ENCODE data around the gene PRR19.

The PRR19 gene

DNA sequence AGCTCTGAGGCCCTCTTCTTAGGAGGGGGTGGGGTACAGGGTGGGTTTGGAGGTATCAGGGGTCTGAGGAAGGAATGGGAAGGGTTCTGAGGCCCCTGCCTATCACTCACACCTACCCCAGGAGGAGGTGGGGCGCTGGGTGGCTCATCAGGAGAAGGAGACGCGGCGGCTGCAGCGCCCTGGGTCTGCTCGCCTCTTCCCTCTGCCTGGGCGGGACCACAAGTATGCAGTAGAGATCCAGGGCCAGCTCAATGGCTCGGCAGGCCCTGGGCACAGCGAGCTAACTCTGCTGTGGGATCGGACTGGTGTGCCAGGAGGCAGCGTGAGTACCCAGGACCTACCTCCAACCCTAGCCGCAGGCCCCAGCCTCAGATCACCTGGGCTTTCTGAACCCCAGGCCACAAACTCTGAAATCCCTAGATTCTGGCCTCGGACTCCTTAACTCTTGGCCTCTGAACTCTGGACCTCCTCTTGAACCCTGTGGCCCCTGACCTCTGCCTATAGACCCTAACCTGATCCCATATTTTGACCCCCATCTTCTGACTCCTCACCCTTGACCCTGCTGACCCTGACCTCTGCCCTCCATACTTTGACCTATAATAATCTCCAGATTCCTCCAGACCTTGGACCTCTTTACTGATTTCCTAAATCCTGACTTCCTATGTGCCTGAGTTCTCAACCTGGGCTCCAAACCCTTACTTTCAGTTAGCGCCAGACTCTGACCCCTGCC lies 47.6 kb downstream of the PRR19 start:
- DNase-seq (ENCODE audit: low read depth), result no peak

DNA sequence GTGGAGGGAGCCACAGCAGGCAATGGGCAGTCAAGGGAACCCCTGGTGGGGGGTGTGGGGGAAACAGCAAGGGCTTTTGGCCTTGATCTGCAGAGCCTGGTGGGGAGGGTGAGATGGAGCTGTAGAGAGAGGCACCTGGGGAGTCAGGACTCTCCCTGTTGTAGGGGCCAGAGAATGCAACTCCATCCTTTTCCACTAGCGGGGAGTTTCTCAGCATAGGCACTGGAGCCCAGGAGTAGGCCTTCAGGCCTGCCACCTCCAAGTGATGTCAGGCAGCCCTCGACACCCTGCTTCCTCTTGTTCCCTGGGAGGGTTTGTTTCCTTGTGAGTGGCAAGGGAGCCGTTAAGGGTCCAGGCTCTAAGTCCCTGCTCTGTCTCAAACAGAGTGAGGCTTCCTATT lies 48.5 kb downstream of the PRR19 start:
- no peak for DNase-seq (ENCODE audit: low read depth)

DNA sequence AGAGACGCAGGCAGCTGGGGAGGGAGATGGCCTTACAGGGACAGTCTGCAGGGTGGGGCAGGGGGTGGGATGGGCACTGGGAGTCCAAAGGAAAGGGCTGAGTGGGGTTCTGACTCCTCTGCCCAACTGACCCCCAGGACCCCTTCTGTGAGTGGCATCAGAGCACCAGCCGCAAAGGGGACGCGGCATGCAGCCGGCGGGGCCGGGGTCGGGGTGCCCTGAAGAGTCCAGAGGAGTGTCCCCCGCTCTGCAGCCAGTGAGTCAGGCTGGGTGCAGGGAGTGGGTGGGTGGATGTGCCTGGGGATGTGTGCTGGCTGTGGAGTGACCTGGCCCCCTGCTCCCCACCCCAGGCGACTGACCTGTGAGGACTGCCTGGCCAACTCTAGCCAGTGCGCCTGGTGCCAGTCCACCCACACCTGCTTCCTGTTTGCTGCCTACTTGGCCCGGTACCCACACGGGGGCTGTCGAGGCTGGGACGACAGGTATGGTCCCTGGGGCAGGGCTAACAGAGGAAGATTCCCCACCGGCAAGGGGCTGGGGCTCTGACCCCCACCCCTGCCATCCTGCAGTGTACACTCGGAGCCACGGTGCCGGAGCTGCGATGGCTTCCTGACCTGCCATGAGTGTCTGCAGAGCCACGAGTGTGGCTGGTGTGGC lies 49.3 kb downstream of the PRR19 start:
- DNase-seq (ENCODE audit: low read depth), result no peak

DNA sequence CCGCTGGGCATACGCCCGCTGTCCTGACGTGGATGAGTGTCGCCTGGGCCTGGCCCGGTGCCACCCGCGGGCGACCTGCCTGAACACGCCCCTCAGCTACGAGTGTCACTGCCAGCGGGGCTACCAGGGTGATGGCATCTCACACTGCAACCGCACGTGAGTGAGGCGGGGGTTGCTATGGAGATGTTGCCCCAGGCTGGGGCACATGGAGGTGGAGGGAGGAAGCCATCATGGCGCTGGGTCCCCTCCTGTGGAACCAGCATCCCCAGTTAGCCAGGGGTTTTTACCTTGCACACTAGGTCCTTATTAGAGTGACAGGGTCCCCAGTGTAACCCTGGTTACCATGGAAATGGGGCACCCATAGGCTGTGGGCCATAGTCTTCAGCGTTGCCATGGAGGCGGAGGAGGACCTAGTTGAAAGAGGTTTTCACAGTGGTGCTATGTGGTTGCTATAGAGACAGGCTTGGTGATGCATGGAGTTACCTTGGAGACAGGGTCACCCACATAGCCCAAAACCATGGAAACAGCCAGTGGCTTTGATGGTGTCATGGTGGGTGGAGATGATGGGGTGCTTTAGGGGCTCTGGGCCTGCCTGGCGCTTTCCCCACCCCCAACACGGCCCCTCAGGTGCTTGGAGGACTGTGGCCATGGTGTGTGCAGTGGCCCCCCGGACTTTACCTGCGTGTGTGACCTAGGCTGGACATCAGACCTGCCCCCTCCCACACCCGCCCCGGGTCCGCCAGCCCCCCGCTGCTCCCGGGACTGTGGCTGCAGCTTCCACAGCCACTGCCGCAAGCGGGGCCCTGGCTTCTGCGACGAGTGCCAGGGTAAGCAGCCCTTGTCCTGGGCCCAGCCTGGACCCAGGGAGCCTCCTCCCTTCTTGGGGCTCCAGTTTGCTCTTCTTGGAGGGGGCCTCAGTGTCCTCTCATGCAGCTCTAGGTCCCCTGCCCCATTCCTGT lies 50.6 kb downstream of the PRR19 start:
- no peak for DNase-seq (ENCODE audit: low read depth)

DNA sequence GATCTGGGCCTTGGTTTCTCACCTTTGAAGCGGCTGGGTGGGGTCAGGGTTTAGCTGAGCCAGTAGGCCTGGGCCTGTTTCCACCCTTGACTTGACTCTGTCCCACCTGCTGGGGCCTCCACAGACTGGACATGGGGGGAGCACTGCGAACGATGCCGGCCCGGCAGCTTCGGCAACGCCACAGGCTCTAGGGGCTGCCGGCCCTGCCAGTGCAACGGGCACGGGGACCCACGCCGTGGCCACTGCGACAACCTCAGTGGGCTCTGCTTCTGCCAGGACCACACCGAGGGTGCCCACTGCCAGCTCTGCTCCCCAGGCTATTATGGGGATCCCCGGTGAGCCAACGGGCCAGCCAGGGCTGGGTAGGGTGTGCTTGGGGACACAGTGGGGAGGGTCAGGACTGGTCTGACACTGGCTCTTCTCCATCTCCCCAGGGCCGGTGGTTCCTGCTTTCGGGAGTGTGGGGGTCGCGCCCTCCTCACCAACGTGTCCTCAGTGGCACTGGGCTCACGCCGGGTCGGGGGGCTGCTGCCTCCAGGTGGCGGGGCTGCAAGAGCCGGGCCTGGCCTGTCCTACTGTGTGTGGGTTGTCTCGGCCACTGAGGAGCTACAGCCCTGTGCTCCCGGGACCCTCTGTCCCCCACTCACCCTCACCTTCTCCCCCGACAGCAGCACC lies 51.5 kb downstream of the PRR19 start:
- no peak for DNase-seq (ENCODE audit: low read depth)

DNA sequence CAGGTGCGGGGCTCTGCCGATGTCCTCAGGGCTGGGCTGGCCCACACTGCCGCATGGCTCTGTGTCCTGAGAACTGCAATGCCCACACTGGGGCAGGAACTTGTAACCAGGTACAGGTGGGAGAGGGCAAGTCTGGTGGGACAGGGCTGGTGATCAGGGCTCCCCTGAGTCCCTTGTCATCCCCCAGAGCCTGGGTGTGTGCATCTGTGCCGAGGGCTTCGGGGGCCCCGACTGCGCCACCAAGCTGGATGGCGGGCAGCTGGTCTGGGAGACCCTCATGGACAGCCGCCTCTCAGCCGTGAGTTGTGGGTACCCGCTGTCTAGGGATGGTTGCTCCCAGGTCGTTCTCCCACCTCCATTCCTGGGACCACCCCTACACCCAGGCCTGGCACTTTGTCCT lies 54.0 kb downstream of the PRR19 start:
- no peak for DNase-seq (ENCODE audit: low read depth)

DNA sequence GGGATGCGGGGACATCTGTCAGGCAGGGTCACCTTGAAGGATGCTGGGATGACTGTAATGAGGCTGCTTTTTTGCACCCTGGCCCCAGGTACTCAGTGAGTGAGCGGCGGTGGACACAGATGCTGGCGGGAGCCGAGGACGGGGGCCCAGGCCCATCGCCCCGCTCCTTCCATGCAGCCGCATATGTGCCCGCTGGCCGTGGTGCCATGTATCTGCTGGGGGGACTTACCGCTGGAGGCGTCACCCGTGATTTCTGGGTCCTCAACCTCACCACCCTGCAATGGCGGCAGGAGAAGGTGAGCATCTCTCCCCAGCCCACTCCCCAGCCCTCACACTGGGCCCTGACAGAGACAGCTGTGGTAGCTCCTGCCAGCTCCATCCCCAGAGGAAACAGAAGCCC lies 54.8 kb downstream of the PRR19 start:
- no peak for DNase-seq (ENCODE audit: low read depth)

DNA sequence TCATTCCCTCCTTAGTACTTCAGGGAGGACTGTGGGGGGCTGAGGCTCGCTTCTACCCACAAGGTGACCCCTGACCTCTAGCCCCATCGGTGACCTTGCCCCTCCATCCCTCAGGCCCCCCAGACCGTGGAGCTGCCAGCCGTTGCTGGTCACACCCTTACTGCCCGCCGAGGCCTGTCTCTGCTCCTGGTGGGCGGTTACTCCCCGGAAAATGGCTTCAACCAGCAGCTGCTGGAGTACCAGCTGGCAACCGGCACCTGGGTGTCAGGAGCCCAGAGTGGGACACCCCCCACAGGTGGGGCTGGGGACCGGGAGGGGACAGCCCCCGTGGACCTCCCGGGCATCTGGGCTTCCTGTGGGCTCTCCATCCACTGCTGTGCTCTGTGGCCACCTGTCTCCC lies 55.4 kb downstream of the PRR19 start:
- DNase-seq (ENCODE audit: low read depth), result no peak
